IPS-15b (cell line): ENCODE data around the gene VSTM2L.

ENCODE experiments used
- H3K27me3 ChIP-seq: one replicate; pipeline ENCODE4 v1.6.1; 2013; ENCODE audit warnings: low read length; ENCODE audit not compliant: control insufficient read depth, insufficient read depth
- H3K36me3 ChIP-seq: one replicate; pipeline ENCODE4 v1.6.1; 2013; ENCODE audit warnings: low read length; ENCODE audit not compliant: control insufficient read depth, insufficient read depth
- H3K4me1 ChIP-seq: one replicate; pipeline ENCODE4 v1.6.1; 2013; ENCODE audit warnings: mild to moderate bottlenecking, low read length; ENCODE audit not compliant: control insufficient read depth, insufficient read depth
- H3K4me3 ChIP-seq: one replicate; pipeline ENCODE4 v1.5.1; 2013; ENCODE audit warnings: low read depth, low read length
- H3K9ac ChIP-seq: one replicate; pipeline ENCODE4 v1.6.1; 2013; ENCODE audit warnings: low read depth, mild to moderate bottlenecking, low read length
- H3K9me3 ChIP-seq: one replicate; pipeline ENCODE4 v1.6.1; 2013; ENCODE audit warnings: mild to moderate bottlenecking, low read length; ENCODE audit not compliant: control insufficient read depth, insufficient read depth

The VSTM2L gene

DNA sequence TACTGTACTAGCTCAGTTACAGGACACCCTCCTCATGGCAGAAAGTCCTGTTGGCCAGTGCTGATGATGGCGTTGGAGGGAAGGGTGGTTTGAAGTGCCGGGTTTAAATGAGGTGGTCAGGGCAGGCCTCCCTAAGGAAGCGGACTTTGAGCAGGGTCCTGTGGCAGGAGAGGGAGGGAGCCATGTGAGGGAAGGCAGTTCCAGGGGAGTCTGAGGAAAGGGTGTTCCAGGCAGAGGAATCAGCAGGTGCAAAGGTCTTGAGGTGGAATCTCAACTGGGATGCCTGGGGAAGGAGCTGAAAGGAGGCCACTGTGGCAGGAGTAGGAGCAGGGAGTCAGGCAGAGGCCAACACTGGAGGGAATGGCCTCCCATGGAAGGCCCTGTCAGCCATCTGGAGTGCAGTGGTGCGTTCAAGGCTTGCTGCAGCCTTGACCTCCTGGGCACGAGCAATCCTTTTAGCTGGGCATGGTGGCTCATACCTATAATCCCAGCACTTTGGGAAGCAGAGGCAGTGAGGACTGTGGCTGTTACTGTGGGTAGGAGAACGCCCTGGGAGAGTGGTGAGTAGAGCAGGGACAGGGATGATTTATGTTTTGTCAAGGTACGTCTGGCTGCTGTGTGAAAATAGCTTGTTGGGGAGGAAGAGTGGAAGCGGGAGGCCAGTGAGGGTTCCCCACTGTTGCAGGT lies 26.2 kb downstream of the VSTM2L start:
- Histone ChIP-seq H3K9ac (no peak overlapping the region), H3K4me3 (no peak overlapping the region), H3K27me3 (no peaks in the 10 kb centered on the region), H3K9me3 (no peaks in the 10 kb centered on the region), H3K4me1 (peaks cover 3% of the 10 kb centered on the region), H3K36me3 (no peaks in the 10 kb centered on the region)

DNA sequence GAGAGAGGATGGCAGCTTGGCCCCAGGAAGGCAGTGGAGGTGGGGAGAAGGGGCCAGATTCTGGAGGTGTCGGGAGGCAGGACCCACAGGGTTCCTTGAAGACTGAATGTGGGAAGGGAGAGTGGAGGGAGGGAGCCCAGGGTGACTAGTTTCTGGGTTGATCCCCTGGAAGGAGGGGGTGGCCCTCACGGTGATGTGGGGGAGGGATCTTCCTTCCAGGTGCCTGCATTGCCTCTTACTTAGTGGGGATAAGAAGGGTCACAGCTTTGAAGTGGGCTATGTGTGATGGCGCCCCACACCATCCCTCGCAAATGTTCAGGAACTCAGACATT lies 26.7 kb downstream of the VSTM2L start:
- no peak overlapping the region for H3K9ac ChIP-seq
- H3K36me3 ChIP-seq, result no peaks in the 10 kb centered on the region
- H3K27me3 ChIP-seq, result no peaks in the 10 kb centered on the region
- H3K9me3 ChIP-seq, result no peaks in the 10 kb centered on the region
- H3K4me1 ChIP-seq, result peaks cover 3% of the 10 kb centered on the region
- H3K4me3 ChIP-seq, result no peak overlapping the region

DNA sequence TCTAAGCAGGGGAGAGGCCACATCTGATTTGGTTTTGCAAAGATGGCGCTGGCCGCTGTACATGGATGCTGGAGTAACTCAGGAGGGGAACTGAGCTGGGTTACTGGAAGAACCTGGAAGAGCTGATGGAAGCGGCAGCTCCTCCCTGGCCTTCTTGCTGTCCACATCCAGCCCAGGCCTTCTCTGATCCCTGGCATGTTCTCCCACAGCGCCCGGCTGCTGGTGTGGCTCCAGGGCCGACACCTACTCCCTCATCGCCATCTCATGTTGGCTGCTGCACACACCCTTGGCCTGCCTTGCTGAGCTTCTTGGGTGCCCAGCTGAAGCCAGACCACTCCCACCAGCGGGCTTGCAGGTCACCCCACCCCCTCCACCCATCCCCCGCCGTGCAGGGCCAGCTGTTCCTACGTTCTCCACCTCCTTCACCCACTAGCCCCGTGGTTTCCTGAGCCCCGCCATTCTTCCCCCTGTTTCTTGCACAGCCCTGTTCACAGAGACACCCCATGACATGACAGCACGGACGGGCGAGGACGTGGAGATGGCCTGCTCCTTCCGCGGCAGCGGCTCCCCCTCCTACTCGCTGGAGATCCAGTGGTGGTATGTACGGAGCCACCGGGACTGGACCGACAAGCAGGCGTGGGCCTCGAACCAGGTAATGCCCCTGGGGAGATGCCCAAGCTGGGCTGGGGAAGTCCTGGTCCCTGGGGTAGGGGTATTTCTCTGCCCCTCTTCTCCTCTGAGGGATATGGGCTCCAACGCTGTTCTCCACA lies 28.4 kb downstream of the VSTM2L start:
- H3K36me3 ChIP-seq, result no peaks in the 10 kb centered on the region
- no peak overlapping the region for H3K4me3 ChIP-seq
- H3K4me1 ChIP-seq, result peaks cover 3% of the 10 kb centered on the region
- no peak overlapping the region for H3K9ac ChIP-seq
- no peaks in the 10 kb centered on the region for H3K27me3 ChIP-seq
- H3K9me3 ChIP-seq, result no peaks in the 10 kb centered on the region

DNA sequence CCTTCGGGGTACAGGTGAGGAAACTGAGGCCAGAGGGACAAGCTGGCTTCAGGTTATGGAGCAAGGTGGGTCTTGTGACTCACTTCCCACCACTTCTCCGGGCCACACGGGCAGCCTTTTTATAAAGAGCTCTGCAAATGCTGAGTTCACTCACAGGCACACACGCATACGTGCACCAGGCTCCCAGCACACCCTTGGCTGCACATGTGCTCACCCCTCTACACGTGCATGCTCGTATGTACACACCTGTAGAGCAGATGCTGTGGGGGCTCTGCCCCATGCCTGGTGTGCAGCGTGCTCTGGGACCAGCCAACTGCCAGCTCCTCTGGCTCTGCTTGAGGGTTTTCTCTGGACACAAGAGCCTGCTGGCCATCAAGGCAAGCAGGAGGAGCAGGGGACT lies 29.1 kb downstream of the VSTM2L start:
- Histone ChIP-seq H3K27me3 (no peaks in the 10 kb centered on the region), H3K4me1 (peaks cover 3% of the 10 kb centered on the region), H3K9ac (no peak overlapping the region), H3K36me3 (no peaks in the 10 kb centered on the region), H3K4me3 (no peak overlapping the region), H3K9me3 (no peaks in the 10 kb centered on the region)

DNA sequence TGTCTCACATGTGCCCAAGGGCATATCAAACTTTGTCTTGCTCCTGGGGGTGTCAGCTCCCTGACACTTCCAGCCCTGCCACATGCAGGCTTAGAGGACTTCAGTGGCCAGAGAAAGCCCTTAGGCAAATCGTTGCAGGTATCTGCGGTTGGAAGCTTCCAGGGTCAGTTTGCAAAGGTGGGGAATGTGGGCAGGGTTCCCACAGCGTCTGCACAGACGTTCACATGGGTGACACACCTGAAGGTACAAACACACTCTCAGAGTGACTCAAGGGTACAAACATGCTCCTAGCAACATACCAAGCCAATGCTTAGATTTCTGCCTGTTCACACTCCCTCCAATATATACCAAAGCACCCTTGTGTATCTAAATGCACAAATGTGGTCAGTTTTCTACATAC lies 30.0 kb downstream of the VSTM2L start:
- Histone ChIP-seq H3K4me3 (no peak overlapping the region), H3K4me1 (peaks cover 3% of the 10 kb centered on the region), H3K36me3 (no peaks in the 10 kb centered on the region), H3K9ac (no peak overlapping the region), H3K9me3 (no peaks in the 10 kb centered on the region), H3K27me3 (no peaks in the 10 kb centered on the region)

DNA sequence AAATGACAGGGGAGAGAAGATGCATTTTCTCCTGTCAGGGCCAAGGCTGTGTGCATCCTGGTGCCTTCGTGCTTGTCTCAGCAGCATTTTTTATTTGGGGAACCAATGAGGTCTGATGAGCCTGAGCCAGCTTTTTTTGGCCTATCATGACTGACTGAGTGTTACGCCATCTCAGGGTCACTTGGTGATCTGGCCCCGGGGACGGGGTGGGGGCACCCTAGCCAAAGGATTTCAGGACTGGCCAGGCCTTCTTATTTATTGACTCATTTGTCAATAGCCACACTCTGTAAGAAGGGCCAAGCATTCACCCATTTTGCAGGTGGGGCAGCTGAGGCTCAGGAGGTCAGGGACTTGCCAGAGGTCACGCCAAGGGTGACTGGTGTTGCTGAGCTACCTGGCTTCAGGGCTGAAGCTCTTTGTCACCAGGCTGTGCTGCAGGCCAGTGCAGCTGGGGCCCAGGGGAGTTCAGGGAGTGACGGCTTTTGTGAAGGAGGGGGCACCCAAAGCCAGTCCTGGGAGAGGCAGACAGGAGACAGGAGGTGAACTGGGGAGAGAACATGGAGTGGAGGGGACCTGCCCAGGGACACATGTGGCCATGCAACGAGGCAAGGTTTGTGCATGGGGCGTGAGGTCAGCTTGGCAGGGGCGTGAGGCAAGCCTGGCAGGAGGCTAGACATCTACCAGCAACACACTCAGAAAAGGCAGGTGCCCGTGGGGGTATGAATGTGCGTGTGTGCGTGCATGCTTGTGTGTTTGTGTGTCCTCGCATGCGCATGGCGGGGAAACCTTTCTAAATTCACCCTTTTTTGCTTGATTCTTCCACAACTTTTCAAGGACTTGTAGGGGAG lies 31.1 kb downstream of the VSTM2L start:
- Histone ChIP-seq H3K36me3 (no peaks in the 10 kb centered on the region), H3K27me3 (no peaks in the 10 kb centered on the region), H3K9me3 (no peaks in the 10 kb centered on the region), H3K4me1 (peaks cover 3% of the 10 kb centered on the region), H3K9ac (no peak overlapping the region), H3K4me3 (no peak overlapping the region)

DNA sequence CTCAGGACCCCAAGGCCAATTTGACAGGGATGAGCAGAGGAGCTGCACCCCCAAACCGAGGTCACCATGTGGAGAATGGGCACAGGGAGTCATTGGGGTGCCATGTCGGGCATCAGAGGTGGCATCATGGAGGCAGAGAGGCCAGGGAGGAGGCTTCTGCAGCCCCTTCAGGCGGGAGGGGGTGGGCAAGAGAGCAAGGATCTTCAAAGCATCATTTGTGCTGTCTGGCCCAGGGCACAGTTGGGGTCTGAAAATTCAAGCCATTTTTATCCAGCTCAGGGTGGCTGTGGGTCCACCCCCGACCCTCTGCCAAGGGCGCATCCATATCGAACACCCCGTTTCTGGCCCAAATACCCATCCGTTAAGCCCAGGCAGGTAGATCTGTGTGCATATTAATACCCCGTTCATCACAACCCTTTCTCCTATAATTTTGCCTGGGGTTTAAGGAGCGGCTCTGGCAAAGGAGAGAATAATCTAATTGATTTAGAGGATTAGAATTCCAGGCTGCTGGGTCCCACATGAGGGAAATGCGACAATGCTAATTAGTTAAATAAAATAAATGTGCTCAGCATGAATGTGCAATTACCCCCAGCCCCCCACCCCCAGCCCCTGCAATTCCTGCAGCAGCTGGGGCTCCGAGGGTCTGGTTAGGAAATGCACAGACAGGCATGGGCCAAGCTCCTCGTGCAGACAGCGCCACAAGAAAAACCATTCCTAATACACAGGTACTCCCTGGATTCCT lies 31.9 kb downstream of the VSTM2L start:
- Histone ChIP-seq H3K9ac (no peak overlapping the region), H3K4me1 (peaks cover 3% of the 10 kb centered on the region), H3K4me3 (no peak overlapping the region), H3K27me3 (no peaks in the 10 kb centered on the region), H3K9me3 (no peaks in the 10 kb centered on the region), H3K36me3 (no peaks in the 10 kb centered on the region)

DNA sequence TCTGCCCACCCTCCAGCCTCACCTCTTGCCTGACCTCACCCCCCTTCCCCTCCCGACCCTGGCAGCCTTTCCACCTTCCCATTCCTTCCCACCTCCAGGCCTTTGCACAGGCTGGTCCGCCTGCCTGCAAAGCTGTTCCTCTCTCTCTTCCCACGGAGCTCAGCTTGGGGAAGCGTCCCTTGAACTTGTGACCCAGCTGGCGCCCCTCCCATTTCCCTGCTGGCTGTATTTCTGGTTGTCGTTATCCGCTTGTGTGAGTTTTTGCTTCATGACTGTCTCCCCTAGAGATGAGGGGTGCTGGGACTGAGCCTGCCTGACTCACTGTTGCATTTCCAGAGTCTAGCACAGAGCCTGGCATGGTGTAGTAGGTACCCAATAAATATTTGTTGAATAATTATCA lies 32.5 kb downstream of the VSTM2L start:
- Histone ChIP-seq H3K9me3 (no peaks in the 10 kb centered on the region), H3K36me3 (no peaks in the 10 kb centered on the region), H3K27me3 (no peaks in the 10 kb centered on the region), H3K9ac (no peak overlapping the region), H3K4me1 (peaks cover 3% of the 10 kb centered on the region), H3K4me3 (no peak overlapping the region)

DNA sequence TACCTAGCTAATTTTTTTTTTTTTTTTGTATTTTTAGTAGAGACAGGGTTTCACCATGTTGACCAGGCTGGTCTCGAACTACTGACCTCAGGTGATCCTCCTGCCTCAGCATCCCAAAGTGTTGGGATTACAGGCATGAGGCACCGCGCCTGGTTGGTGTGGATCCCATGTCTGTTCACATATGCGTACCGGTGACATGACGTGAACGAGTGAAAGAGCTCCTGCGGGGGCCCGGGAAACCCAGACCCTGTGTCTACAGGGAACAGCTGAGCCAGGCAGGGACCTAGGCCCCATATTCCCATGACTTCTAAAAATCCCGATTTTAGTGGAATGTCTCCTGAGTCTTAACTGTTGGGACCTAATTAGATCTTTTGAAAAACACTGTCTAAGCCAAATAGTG lies 33.1 kb downstream of the VSTM2L start:
- Histone ChIP-seq H3K9ac (no peak overlapping the region), H3K4me1 (peaks cover 3% of the 10 kb centered on the region), H3K36me3 (no peaks in the 10 kb centered on the region), H3K9me3 (no peaks in the 10 kb centered on the region), H3K27me3 (no peaks in the 10 kb centered on the region), H3K4me3 (no peak overlapping the region)

DNA sequence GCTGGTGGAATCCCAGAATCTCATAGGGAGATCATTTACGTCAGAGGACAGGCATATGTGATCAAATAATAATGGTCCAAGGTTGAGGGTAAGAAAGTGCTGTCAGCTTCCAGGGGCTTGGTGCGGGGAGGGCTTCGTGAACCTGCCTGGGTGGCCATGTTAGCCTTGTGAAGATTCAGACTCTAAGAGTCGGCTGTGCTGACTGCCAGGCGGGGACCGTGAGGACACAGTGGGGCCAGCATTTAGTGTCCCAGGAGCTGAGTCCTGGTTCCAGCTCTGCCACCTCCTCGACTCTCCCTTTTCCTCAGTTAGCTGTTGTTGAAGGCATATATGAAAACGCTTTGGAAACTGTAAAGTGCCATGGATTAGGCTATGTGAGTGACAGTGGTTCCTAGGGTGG lies 33.5 kb downstream of the VSTM2L start:
- Histone ChIP-seq H3K27me3 (no peaks in the 10 kb centered on the region), H3K9ac (no peak overlapping the region), H3K36me3 (no peaks in the 10 kb centered on the region), H3K4me3 (no peak overlapping the region), H3K9me3 (no peaks in the 10 kb centered on the region), H3K4me1 (peaks cover 3% of the 10 kb centered on the region)

DNA sequence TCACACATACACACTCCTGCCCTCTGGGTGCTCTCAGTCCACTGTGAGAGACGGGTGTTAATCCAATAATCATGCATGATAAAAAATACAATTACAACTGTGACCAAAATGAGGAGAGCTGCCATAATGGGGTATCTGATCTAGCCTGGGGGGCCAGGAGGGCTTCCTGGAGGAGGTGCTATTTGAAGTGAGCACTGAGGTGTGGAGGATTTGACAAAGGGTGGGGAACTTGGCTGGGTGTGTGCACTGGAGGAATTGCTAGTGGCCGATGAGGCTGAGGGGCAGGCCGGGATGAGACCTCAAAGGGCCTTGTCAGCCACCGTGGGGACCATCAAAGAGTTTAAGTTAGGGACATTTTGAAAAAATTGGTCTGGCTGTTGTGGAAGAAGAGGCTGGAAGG lies 34.8 kb downstream of the VSTM2L start:
- H3K27me3 ChIP-seq, result no peaks in the 10 kb centered on the region
- no peaks in the 10 kb centered on the region for H3K9me3 ChIP-seq
- H3K9ac ChIP-seq, result no peak overlapping the region
- peaks cover 3% of the 10 kb centered on the region for H3K4me1 ChIP-seq
- no peak overlapping the region for H3K4me3 ChIP-seq
- H3K36me3 ChIP-seq, result no peaks in the 10 kb centered on the region
